HG02885 (cell line): ENCODE data around the gene NANP.
A peak's percentile ranks its signal among the peaks of the same experiment; 100 is the strongest.
"Not testable (repeated sequence)": the region's sequence is repeated elsewhere in the genome, so short reads cannot be mapped to it uniquely, and the experiment has no call there.

Experiments
- ATAC-seq: cut with Tn5 transposase; IDR thresholded peaks from one replicate; pipeline ENCODE4 v1.9.1; 2021; ENCODE audit warnings: mild to moderate bottlenecking; ENCODE audit not compliant: unreplicated experiment, poor library complexity

Gene NANP

GRCh38 chr20:25608774-25609173 lies 15.0 kb downstream of the NANP start:
- no peak for ATAC-seq

GRCh38 chr20:25606094-25606695 lies 17.6 kb downstream of the NANP start:
- no peak for ATAC-seq

DNA sequence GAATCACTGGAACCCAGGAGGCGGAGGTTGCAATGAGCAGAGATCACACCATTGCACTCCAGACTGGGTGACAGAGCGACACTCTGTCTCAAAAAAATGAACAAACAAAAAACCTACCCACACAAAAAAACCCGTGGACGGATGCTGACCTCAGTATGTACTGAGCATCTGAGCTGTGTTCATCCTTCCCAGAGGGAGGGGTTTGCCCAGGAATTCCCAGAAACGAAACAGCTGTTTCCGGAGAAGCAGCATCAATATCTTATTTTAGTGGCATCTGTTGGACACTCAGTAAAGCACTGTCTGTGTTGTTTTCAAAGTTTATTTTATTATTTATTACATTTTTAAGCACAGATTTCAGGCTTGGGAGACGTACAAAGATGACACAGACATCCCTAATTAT lies 18.7 kb downstream of the NANP start:
- no peak for ATAC-seq

DNA sequence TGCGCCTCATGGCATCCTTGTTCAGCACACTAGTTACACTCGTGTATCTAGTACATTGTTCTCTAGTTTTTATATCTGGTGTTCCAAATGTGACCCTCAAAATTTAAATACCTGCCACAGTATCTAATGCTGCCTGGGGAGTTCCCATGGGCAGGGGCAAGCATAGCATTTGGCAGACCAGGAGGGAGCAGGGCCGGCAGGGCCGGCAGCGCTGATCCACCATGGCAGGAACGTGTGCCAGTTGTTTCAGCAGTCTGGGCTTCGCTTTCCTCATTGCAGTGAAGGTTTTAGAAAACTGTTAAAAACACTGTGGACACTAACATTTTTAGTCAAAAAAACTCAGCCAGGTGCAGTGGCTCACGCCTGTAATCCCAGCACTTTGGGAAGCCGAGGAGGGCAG lies 19.2 kb downstream of the NANP start:
- ATAC-seq, result no peak

DNA sequence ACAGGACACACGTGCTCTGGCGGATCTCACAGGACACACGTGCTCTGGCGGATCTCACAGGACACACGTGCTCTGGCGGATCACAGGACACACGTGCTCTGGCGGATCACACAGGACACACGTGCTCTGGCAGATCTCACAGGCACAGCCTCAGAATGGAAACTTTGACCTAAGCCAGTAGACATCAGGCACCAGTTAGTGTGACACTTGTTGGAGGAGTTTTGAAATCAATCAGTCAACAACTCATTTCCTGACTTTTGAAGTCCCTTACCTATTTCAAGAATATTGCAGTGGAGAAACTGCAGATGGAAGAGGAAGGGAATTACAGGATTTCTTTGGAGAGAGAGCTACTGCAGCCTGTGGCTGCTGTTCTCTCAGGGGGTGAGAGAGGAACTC lies 20.9 kb downstream of the NANP start:
- peak; percentile 58 for ATAC-seq

GRCh38 chr20:25602191-25602913 lies 21.5 kb downstream of the NANP start:
- not testable (repeated sequence) for ATAC-seq

DNA sequence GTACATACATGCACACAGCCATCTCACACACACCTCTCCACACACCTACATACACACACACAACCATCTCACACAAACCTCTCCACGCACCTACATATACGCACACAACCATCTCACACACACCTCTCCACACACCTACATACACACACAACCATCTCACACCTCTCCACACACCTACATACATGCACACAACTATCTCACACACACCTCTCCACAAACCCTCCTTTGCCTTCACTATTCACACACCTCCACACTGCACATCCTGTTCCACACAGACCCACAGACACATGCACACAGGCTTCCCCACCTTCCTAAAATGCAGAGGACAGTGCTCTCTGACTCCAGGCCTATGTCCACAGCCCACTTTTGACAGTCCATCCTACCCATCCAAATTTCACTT lies 22.2 kb downstream of the NANP start:
- ATAC-seq, result no peak

DNA sequence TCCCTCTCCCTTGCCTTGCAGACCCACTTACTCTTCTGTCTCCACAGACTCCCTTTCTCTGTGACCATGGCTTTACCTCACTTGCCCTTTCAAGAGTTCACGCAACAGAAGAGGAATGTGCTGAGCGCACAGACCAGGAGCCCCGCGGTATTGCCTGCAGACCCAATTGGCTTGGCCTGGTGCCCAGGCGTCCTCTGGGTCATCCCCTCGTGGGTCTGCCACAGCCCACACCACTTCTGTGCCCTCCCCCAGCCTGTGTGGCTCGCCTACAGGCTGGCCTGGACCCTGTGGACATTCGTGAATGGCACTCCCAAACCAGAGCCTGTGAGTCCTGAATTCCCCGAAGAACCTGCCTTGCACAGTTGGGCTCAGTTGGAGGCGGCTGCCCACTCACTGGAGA lies 23.2 kb downstream of the NANP start:
- ATAC-seq, result no peak

DNA sequence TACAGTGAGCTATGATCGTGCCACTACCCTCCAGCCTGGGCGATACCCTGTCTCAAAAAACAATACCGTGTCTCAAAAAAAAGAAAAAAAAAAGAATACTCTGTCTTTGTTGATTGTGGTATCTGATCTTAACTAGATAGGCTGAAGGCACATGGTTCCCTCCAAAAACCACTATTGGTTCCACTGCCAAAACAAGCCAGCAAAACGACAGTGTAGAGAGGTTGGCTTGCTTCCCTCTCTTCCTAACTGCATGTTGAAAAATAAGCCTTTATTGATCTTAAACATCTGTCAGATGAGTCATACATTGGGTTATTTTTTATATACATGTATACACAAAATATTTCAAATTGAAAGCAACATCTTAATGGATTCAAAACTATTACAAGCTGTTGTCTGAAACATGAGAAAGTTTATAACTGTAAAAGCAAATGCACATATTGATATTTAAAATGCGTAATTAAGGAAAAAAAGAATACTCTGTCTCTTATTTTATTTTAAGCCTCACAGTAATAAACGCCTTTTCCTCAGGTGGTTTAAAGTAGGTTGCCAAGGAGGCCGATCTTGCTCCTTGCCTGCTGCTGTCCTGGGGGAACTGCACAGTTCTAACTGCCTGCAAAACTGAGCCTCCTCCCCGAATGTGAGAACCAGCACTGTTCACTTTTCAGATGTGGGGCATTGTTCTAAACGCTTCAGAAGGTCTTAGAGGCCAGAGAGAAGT lies 31.5 kb downstream of the NANP start:
- ATAC-seq, result no peak

DNA sequence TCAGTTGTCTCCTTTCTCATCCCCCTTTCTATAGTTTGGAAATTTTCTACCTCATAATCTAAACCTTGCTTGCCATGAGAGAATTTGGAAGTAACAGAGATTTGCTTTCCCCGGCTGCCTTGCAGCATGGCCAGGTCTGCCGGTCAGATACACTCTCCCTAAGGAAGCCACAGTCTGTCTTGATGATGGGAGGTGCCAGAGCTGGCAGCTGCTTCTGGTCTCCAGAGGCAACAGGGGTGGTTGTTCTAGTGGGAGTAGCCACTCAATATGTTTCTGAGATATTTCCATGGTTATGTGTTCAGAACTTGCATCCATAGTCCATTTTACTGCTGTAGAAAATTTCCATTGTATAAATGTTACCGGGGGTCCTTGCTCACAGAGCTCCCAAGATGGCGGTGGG lies 33.0 kb downstream of the NANP start:
- not testable (repeated sequence) for ATAC-seq

GRCh38 chr20:25588491-25588890 lies 35.3 kb downstream of the NANP start:
- ATAC-seq, result no peak

DNA sequence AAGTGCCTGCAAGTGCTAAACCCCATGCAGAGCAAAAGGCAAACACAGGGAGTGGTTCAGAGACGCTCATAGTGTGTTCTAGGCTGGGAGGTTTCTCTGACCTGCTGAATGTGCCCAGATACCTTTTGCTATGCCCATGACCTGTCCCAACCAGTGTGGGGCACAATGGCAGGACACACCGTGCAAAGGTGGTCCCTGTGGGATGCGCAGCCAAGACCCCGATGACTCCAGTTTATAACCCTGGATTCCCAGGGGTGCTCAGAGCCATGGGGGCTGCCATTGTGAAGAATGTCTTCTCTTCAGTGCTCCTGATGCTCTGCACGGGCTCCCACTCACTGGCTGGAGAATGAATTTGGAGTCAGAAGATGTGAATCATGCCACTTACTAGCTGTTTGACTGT lies 36.3 kb downstream of the NANP start:
- no peak for ATAC-seq

DNA sequence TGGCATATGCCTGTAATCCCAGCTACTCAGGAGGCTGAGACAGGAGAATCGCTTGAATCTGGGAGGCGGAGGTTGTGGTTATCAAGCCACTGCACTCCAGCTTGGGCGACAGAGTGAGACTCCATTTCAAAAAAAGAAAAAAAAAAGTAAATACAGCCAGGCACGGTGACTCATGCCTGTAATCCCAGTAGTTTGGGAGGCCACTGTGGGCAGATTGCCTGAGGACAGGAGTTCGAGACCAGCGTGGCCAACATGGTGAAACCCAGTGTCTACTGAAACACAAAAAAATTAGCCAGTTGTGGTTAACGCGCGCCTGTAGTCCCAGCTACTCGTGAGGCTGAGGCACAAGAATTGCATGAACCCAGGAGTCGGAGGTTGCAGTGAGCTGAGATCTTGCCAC lies 36.9 kb downstream of the NANP start:
- ATAC-seq, result no peak

GRCh38 chr20:25584905-25585704 lies 38.7 kb downstream of the NANP start, which contains the start of gene NINL:
NINL (minus strand) TSS chr20:25585531; CDS start chr20:25526587, 58,944 bp downstream.
- peak; percentile 85 for ATAC-seq

GRCh38 chr20:25583607-25584006 lies 40.2 kb downstream of the NANP start:
- not testable (repeated sequence) for ATAC-seq

DNA sequence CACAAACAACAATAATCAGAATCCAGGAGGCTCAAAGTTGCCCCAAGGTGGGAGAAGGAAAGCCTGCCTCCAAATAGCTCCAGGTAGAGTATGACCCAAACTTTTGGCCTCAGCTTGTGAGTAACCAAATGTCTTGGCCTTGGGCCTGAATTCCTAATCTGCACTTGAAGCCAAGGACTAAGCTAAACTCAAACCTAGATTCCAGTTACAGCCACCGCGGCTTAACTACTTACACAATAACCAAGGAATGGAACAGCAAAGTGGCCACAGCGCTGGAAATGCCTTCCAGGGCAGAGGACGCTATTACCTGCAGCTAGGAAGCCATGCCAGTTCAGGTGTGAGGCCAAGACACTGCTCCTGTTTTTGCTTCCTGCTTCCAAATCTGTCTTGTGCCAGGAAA lies 43.1 kb downstream of the NANP start:
- ATAC-seq, result no peak

- ATAC-seq, result no peak
Observed at GRCh38 chr20:25579081-25579770, 44.6 kb downstream of the NANP start.

DNA sequence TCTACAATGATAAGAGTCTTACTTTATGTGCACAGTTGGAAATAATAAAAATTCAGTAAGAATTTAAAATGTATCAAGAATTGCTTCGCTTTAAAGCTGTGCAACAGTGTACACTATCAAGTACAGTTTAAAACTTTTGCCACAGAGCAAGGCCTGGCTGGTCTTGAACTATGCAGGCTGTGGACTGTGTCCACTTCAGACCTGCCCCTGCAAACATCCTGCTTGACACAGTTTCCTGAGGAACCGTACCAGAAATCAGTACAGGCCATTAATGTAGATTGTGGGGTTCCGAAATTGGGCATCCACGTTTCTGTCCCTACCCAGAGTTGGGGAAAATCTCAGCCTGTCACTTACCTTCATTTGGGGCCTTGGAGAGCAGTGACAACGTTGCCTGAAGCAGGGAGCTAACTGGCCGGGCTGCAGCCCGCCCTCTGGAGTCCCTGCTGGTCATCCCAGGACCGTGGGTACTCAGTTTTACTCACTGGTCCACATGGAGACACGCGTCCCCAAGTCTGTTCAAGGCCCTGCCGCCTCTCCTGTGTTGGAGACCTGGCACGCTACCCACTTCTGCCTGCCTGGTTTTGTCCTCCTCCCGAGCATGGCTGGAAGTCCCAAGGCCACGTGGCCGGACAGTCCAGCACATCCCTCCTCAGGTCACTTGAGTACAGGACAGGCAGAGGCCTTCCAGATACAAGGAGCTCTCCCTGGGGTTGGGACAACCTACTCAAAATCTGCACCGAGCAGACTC lies 46.9 kb downstream of the NANP start:
- no peak for ATAC-seq

DNA sequence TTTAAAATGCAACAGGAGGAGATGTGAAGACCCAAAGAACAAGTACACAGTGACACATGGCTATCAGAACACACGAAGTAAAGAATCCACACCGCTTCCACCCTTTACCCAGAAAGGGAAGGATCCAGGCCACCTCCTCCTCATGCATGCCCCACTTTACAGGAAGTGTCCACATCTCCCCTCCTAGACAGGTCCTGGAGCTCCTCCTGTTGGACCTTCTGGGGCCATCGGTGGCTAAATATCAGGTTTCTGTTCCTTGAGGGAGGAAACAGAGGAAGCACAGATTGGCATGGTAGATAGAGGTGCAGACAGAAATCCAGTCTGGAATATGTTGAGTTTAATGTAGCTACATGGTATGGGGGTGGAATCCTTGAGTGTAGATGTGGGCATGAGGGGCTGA lies 49.4 kb downstream of the NANP start:
- no peak for ATAC-seq
